Mesothelial cell of epicardium (in vitro differentiated cells): ENCODE results near the gene SCN2B. TPM values are rescaled to one million over a fixed set of nuclear protein-coding genes. Genes with fewer than 3 reads are reported as not detected.

Experiments used
- DNase-seq, 2 experiments: peaks; one replicate each; pipeline ENCODE4 v3.0.0; 2021; ENCODE audit warnings: low spot score in 2 of 2; ENCODE audit not compliant: unreplicated experiment in 2 of 2
- H3K27ac Mint-ChIP-seq: 2 replicates; pipeline ENCODE4 v1.8.0; 2021; ENCODE audit warnings: mixed read lengths
- H3K27me3 Mint-ChIP-seq: 2 replicates; pipeline ENCODE4 v1.8.0; 2021; ENCODE audit warnings: low read depth, mixed read lengths
- H3K36me3 Mint-ChIP-seq: 2 replicates; pipeline ENCODE4 v1.8.0; 2021; ENCODE audit warnings: mixed read lengths
- H3K4me1 Mint-ChIP-seq: 2 replicates; pipeline ENCODE4 v1.8.0; 2021; ENCODE audit warnings: mixed read lengths
- H3K4me3 Mint-ChIP-seq: 2 replicates; pipeline ENCODE4 v1.8.0; 2021; ENCODE audit warnings: mild to moderate bottlenecking, moderate library complexity, mixed read lengths
- H3K9me3 Mint-ChIP-seq: 2 replicates; pipeline ENCODE4 v1.8.0; 2021; ENCODE audit warnings: mixed read lengths
- total RNA-seq: library from RNA; stranded (reverse); gene quantifications from 3 replicates; pipeline ENCODE4 v1.2.1, GENCODE V29; 2021
- TF ChIP-seq, protein P1 (sequence below): fragments of 200-600 bp; sonication (generic); IDR thresholded peaks from one replicate; pipeline ENCODE4 v1.5.0; 2021; ENCODE audit warnings: antibody characterized with exemption; ENCODE audit not compliant: unreplicated experiment

The SCN2B gene
- total RNA-seq, 1 donor from 2014 or later = 2.3 TPM

DNA sequence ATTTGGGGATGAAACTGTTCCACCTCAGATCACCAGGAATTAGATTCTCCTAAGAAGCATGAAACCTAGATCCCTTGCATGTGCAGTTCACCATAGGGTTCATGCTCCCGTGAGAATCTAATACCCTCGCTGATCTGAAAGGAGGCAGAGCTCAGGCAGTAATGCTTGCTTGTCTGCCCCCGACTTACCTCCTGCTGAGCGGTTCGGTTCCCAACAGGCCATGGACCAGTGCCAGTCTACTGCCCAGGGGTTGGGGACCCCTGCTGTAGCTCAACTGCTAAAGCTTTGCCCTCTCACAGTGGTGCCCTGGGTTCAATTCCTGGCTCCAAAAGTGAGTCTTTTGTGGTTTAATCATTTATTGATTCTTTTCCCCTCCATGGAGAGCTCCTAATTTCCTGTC, 45.0 kb upstream of the SCN2B start:
- H3K4me3 Mint-ChIP-seq = no peak overlapping the region
- peaks cover 5% of the 10 kb centered on the region for H3K4me1 Mint-ChIP-seq
- DNase-seq = no peak
- TF ChIP-seq, protein P1, sequence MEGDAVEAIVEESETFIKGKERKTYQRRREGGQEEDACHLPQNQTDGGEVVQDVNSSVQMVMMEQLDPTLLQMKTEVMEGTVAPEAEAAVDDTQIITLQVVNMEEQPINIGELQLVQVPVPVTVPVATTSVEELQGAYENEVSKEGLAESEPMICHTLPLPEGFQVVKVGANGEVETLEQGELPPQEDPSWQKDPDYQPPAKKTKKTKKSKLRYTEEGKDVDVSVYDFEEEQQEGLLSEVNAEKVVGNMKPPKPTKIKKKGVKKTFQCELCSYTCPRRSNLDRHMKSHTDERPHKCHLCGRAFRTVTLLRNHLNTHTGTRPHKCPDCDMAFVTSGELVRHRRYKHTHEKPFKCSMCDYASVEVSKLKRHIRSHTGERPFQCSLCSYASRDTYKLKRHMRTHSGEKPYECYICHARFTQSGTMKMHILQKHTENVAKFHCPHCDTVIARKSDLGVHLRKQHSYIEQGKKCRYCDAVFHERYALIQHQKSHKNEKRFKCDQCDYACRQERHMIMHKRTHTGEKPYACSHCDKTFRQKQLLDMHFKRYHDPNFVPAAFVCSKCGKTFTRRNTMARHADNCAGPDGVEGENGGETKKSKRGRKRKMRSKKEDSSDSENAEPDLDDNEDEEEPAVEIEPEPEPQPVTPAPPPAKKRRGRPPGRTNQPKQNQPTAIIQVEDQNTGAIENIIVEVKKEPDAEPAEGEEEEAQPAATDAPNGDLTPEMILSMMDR = no peak
- H3K36me3 Mint-ChIP-seq = no peaks in the 10 kb centered on the region
- peaks cover 70% of the 10 kb centered on the region for H3K27me3 Mint-ChIP-seq
- H3K27ac Mint-ChIP-seq = no peak overlapping the region
- peaks cover 4% of the 10 kb centered on the region for H3K9me3 Mint-ChIP-seq

DNA sequence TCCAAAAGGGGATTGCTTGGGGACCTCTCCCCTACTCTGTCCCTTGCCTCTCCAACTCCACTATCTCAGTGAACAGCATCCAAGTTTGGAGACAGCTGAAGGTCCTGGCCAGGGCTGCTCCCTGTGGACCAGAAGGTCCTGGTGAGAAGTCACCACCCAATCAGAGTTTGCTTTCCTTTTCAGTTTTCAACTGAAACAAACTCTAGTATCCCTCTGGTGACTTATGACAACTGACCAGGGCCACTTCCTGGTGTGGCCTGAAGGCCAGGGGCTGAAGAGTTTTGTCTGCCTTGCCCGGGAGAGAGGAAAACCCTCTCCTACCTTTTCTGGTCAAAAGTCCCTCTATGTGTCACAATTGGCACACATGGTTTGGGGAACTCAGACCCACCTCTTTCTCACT, 43.3 kb upstream of the SCN2B start:
- Mint-ChIP-seq H3K9me3 (peaks cover 7% of the 10 kb centered on the region), H3K4me1 (peaks cover 6% of the 10 kb centered on the region), H3K4me3 (no peak overlapping the region), H3K36me3 (no peaks in the 10 kb centered on the region), H3K27ac (no peak overlapping the region), H3K27me3 (peaks cover 73% of the 10 kb centered on the region)
- DNase-seq = no peak
- TF ChIP-seq, protein P1 = no peak

DNA sequence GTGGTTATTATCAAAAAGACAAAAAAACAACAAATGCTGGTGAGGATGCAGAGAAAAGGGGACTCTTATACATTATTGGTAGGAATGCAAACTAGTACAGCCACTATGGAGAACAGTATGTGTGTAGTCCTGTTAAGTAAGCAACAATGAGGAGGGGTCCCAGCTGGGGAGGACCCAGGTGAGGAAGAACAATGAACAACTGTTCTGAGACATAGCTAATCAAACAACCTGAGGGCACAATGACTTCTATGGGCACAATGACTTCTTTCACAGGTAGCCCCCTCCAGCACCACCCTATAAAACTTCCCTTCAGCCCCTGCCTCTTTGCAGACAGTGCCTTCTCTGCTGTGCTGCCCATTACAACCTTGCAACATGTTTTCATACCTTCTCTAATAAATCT, 42.8 kb upstream of the SCN2B start:
- H3K36me3 Mint-ChIP-seq = no peaks in the 10 kb centered on the region
- DNase-seq = no peak
- H3K27ac Mint-ChIP-seq = no peak overlapping the region
- peaks cover 9% of the 10 kb centered on the region for H3K9me3 Mint-ChIP-seq
- H3K4me3 Mint-ChIP-seq = no peak overlapping the region
- H3K27me3 Mint-ChIP-seq = peaks cover 75% of the 10 kb centered on the region
- peaks cover 6% of the 10 kb centered on the region for H3K4me1 Mint-ChIP-seq
- TF ChIP-seq, protein P1 = no peak

DNA sequence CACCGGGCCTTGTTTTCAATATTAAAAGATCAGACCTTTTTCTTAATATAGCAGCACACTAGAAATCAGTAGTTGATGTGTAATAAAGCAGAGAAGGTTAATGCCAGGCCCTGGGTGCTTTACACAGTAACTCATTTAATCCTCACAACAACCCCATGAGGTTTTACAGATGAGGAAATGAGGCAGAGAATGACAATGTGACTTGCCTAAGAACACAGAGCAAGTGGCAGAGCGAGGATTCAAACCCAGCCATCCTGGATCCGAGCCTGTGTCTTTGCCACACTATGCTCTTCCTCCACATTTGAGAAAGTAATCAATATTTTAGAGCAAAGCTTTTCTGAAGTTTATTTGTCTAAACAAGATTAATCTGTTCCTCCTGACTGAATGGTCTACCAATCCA, 41.1 kb upstream of the SCN2B start:
- Mint-ChIP-seq H3K9me3 (peaks cover 9% of the 10 kb centered on the region), H3K27ac (no peak overlapping the region), H3K27me3 (peaks cover 78% of the 10 kb centered on the region), H3K36me3 (no peaks in the 10 kb centered on the region), H3K4me3 (no peak overlapping the region), H3K4me1 (peaks cover 6% of the 10 kb centered on the region)
- TF ChIP-seq, protein P1 = no peak
- no peak for DNase-seq

DNA sequence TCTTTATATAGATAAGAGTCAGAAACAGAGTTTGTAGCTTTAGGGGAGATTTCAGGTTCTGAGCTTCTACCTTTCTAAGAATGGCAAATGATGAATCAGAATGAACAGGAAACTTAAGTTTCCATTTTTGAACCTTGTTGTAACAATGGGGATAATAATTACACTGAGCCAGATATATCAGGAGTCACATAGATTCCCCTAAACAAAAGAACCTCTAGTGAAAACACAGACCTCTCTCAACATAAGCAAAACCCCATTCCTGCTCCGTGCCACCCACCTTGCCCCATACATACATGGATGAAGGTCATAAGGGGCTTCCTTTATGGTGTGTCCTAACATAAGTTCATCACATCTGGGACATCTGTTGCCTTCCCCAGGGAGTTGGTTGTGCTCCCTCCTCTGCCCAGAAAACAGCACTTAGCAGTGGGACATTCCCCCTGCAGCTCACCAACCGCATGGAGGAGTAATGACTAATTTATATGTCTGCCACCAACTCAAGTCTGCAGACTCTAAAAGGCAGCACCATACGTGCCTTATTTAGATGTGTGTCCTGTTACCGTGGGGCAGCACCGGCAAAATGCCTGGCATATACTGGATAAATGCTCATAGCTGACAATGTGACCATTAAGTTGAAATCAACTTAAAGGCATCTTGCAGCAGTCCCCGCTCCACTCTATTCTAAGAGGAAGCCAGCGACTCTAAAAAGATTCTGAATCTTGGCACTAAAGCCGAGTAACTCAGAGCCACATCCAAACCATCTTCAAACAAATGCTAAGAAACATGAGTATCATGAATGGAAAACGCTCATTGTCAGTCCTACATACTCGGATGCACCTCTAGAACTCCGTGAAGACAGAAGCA, 40.4 kb upstream of the SCN2B start:
- Mint-ChIP-seq H3K36me3 (no peaks in the 10 kb centered on the region), H3K4me3 (no peak overlapping the region), H3K27ac (no peak overlapping the region), H3K9me3 (peaks cover 9% of the 10 kb centered on the region), H3K4me1 (peaks cover 6% of the 10 kb centered on the region), H3K27me3 (peaks cover 79% of the 10 kb centered on the region)
- DNase-seq = no peak
- TF ChIP-seq, protein P1 = no peak
